ENCODE results near the gene NABP2.

Gene NABP2

GRCh38 chr12:56204275-56204674 lies 19.9 kb upstream of the NABP2 start:
- H3K9me3 ChIP-seq (ENCODE audit: control insufficient read depth, insufficient read depth, low read length): no peaks in the 10 kb centered on the region
- no peaks in the 10 kb centered on the region for H3K79me2 ChIP-seq (ENCODE audit: control insufficient read depth, low read length)
- TF ChIP-seq, protein P1, sequence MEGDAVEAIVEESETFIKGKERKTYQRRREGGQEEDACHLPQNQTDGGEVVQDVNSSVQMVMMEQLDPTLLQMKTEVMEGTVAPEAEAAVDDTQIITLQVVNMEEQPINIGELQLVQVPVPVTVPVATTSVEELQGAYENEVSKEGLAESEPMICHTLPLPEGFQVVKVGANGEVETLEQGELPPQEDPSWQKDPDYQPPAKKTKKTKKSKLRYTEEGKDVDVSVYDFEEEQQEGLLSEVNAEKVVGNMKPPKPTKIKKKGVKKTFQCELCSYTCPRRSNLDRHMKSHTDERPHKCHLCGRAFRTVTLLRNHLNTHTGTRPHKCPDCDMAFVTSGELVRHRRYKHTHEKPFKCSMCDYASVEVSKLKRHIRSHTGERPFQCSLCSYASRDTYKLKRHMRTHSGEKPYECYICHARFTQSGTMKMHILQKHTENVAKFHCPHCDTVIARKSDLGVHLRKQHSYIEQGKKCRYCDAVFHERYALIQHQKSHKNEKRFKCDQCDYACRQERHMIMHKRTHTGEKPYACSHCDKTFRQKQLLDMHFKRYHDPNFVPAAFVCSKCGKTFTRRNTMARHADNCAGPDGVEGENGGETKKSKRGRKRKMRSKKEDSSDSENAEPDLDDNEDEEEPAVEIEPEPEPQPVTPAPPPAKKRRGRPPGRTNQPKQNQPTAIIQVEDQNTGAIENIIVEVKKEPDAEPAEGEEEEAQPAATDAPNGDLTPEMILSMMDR (IDR thresholded peaks at IDR 0.05; ENCODE audit: low read depth, low read length, poor library complexity, severe bottlenecking): no peak
- no peak for TF ChIP-seq EZH2phosphoT487 (IDR thresholded peaks at IDR 0.05; ENCODE audit: borderline replicate concordance, low read length)
- no peak overlapping the region for H3K27ac ChIP-seq (ENCODE audit: low read depth, low read length)
- H3K4me1 ChIP-seq (ENCODE audit: control insufficient read depth, low read length): peaks cover 26% of the 10 kb centered on the region
- H3K4me2 ChIP-seq (ENCODE audit: low read length): no peak overlapping the region
- no peaks in the 10 kb centered on the region for H3K27me3 ChIP-seq (ENCODE audit: control insufficient read depth, low read length)
- H3K9me2 ChIP-seq (replicated peaks; ENCODE audit: control insufficient read depth, low read length): no peaks in the 10 kb centered on the region
- no peak overlapping the region for H3K4me3 ChIP-seq (ENCODE audit: low read length)
- H3K36me3 ChIP-seq (ENCODE audit: control insufficient read depth, low read length): peaks cover 38% of the 10 kb centered on the region
- no peaks in the 10 kb centered on the region for H4K20me1 ChIP-seq (ENCODE audit: control insufficient read depth, insufficient read depth, low read depth, low read length)
- H3F3A ChIP-seq (ENCODE audit: control insufficient read depth, insufficient read depth): peaks cover 8% of the 10 kb centered on the region

GRCh38 chr12:56205445-56205844 lies 18.7 kb upstream of the NABP2 start:
- Histone ChIP-seq H3K9me2 (replicated peaks; ENCODE audit: control insufficient read depth, low read length) (no peaks in the 10 kb centered on the region), H3K27me3 (ENCODE audit: control insufficient read depth, low read length) (no peaks in the 10 kb centered on the region), H3K4me1 (ENCODE audit: control insufficient read depth, low read length) (peaks cover 35% of the 10 kb centered on the region), H3K27ac (ENCODE audit: low read depth, low read length) (no peak overlapping the region), H3K4me2 (ENCODE audit: low read length) (no peak overlapping the region), H3K79me2 (ENCODE audit: control insufficient read depth, low read length) (no peaks in the 10 kb centered on the region), H3K36me3 (ENCODE audit: control insufficient read depth, low read length) (peaks cover 47% of the 10 kb centered on the region), H4K20me1 (ENCODE audit: control insufficient read depth, insufficient read depth, low read depth, low read length) (no peaks in the 10 kb centered on the region), H3K9me3 (ENCODE audit: control insufficient read depth, insufficient read depth, low read length) (no peaks in the 10 kb centered on the region), H3K4me3 (ENCODE audit: low read length) (no peak overlapping the region), H3F3A (ENCODE audit: control insufficient read depth, insufficient read depth) (peaks cover 8% of the 10 kb centered on the region)
- TF ChIP-seq, protein P1 (IDR thresholded peaks at IDR 0.05; ENCODE audit: low read depth, low read length, poor library complexity, severe bottlenecking): peak; percentile 28
- no peak for TF ChIP-seq EZH2phosphoT487 (IDR thresholded peaks at IDR 0.05; ENCODE audit: borderline replicate concordance, low read length)

DNA sequence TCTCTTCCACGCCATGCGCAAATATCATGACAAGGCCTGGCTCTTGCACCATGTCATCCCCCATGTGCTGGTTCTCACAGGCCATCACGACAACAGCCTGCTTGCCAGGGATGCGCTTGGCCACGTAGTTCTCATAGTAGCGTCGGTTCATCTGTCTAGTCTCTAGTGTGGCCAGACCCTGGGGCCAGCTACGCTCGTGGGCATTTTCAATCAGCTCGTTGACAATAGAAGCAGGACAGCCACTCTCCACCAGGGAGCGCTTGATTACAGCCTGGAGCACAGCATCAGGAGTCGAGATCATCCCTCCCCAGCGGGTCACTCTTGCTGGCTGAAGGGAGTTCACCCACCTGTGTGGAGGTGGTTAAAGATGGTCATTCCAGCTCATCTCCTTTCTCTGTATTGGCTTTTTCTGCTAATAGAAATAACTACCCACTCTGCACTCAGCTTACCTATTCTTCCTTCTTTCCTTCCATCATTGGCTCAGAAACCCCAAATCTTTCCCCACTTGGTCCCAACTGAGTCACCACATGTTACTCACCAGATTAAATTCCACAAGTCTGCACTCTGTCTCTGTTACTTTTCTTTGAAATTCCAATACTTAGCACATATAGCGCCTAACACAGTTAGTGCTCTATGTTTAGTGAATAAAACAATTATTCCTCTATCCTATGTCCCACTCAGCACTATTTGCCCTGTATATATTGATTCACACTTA lies 17.5 kb upstream of the NABP2 start:
- peaks cover 55% of the 10 kb centered on the region for H3K36me3 ChIP-seq (ENCODE audit: control insufficient read depth, low read length)
- TF ChIP-seq EZH2phosphoT487 (IDR thresholded peaks at IDR 0.05; ENCODE audit: borderline replicate concordance, low read length): no peak
- TF ChIP-seq, protein P1 (IDR thresholded peaks at IDR 0.05; ENCODE audit: low read depth, low read length, poor library complexity, severe bottlenecking): peak; percentile 77

More for the DNA sequence above, 17.5 kb upstream of the NABP2 start:
- no peaks in the 10 kb centered on the region for H3K27me3 ChIP-seq (ENCODE audit: control insufficient read depth, low read length)
- H3K79me2 ChIP-seq (ENCODE audit: control insufficient read depth, low read length): no peaks in the 10 kb centered on the region
- no peak overlapping the region for H3K4me2 ChIP-seq (ENCODE audit: low read length)
- peaks cover 38% of the 10 kb centered on the region for H3K4me1 ChIP-seq (ENCODE audit: control insufficient read depth, low read length)
- H3K9me3 ChIP-seq (ENCODE audit: control insufficient read depth, insufficient read depth, low read length): no peaks in the 10 kb centered on the region
- H3K27ac ChIP-seq (ENCODE audit: low read depth, low read length): peak overlapping the region; percentile 40; the same call in 1 of the 2 replicates
- no peak overlapping the region for H3K4me3 ChIP-seq (ENCODE audit: low read length)
- H3F3A ChIP-seq (ENCODE audit: control insufficient read depth, insufficient read depth): peaks cover 8% of the 10 kb centered on the region
- no peaks in the 10 kb centered on the region for H4K20me1 ChIP-seq (ENCODE audit: control insufficient read depth, insufficient read depth, low read depth, low read length)
- no peaks in the 10 kb centered on the region for H3K9me2 ChIP-seq (replicated peaks; ENCODE audit: control insufficient read depth, low read length)
